HepG2 (cell line): ENCODE measurements around the gene CASP3. TPM values are rescaled to one million over a fixed set of nuclear protein-coding genes. Genes with fewer than 3 reads are reported as not detected.

Experiments
- ATAC-seq: fragments of 200-7000 bp; cut with Tn5 transposase; 3 replicates; pipeline ENCODE4 v1.9.1; 2020; ENCODE audit warnings: mild to moderate bottlenecking, moderate library complexity
- BruUV-seq: library from RNA; stranded (reverse); fragments of 400-500 nt; replicated peaks from 2 replicates; lab custom pipeline; 2021; lab: Mats Ljungman, UMichigan
- CTCF ChIA-PET: fragments of 300-600 bp; formaldehyde crosslinking; extraction: SDS; loops from one replicate; lab custom pipeline; 2021; ENCODE audit warnings: low total read pairs, inconsistent platforms, low intra/inter-chr PET ratio; lab: Yijun Ruan, JAX
- POLR2A ChIA-PET: fragments of 350-600 bp; sonication (Branson Sonifier 250); formaldehyde crosslinking; loops from one replicate; lab custom pipeline; 2020; ENCODE audit warnings: antibody characterized with exemption, inconsistent platforms; lab: Yijun Ruan, JAX
- DNase-seq: peaks from one replicate; pipeline ENCODE4 v3.0.0-alpha.2; 2015; ENCODE audit warnings: low spot score
- FAIRE-seq: peaks from 3 replicates; lab custom pipeline; 2011; peaks lifted over from hg19 to GRCh38; lab: Jason Lieb, UNC
- H2AFZ ChIP-seq: one replicate; pipeline ENCODE4 v1.6.1; 2011; ENCODE audit warnings: low read length, inconsistent platforms
- H3K27ac ChIP-seq: fragments of 300-600 bp; 3 replicates; pipeline ENCODE4 v1.8.0; 2011; ENCODE audit warnings: mixed run types, mild to moderate bottlenecking, mixed read lengths, low read length, inconsistent platforms; ENCODE audit not compliant: insufficient read depth; ENCODE audit errors: extremely low read length
- H3K27me3 ChIP-seq, 2 experiments: fragments of 200-600 bp in 1 of 2; 2 replicates in 1 of 2; 3 replicates in 1 of 2; pipeline versions ENCODE4 v1.6.0 to v1.8.0; 2011; ENCODE audit warnings: low read length in 2 of 2, mild to moderate bottlenecking in 2 of 2, moderate library complexity in 2 of 2, inconsistent platforms in 1 of 2; ENCODE audit not compliant: insufficient read depth in 2 of 2, control insufficient read depth in 1 of 2
- H3K36me3 ChIP-seq, 2 experiments: fragments of 200-600 bp in 1 of 2; replicated peaks in 1 of 2; 2 replicates in 1 of 2; 3 replicates in 1 of 2; pipeline versions ENCODE4 v1.5.1 to v1.8.0; 2011; ENCODE audit warnings: low read length in 2 of 2, inconsistent platforms in 1 of 2; ENCODE audit not compliant: insufficient read depth in 2 of 2, control insufficient read depth in 1 of 2
- H3K4me1 ChIP-seq: 2 replicates; pipeline ENCODE4 v1.5.1; 2012; ENCODE audit warnings: low read length, inconsistent platforms; ENCODE audit not compliant: insufficient read depth
- H3K4me2 ChIP-seq: 2 replicates; pipeline ENCODE4 v1.6.0; 2011; ENCODE audit warnings: low read depth, low read length, inconsistent platforms
- H3K4me3 ChIP-seq, 3 experiments: fragments of 200-600 bp in 1 of 3; sonication (generic), shearing (Covaris generic) in 1 of 3; replicated peaks in 1 of 3; 2 replicates each; pipeline ENCODE4 v1.5.1; 2011 to 2016; ENCODE audit warnings: low read length in 3 of 3, inconsistent platforms in 2 of 3, low read depth in 2 of 3, mild to moderate bottlenecking in 2 of 3, control low read depth in 1 of 3, mixed read lengths in 1 of 3; ENCODE audit not compliant: insufficient read depth in 1 of 3
- H3K79me2 ChIP-seq: one replicate; pipeline ENCODE4 v1.6.1; 2011; ENCODE audit warnings: low read length, inconsistent platforms; ENCODE audit not compliant: insufficient read depth
- H3K9ac ChIP-seq: 2 replicates; pipeline ENCODE4 v1.6.0; 2011; ENCODE audit warnings: mild to moderate bottlenecking, low read depth, low read length, inconsistent platforms; ENCODE audit not compliant: insufficient read depth
- H3K9me3 ChIP-seq: 2 replicates; pipeline ENCODE4 v1.5.1; 2012; ENCODE audit warnings: mild to moderate bottlenecking, low read length
- H4K20me1 ChIP-seq: 2 replicates; pipeline ENCODE4 v1.6.0; 2011; ENCODE audit warnings: inconsistent platforms, mild to moderate bottlenecking, low read length, moderate library complexity; ENCODE audit not compliant: insufficient read depth
- CCAR2 ChIP-seq: fragments of 200-400 bp; formaldehyde crosslinking; optimal IDR thresholded peaks from 2 replicates; pipeline ENCODE3; 2018; ENCODE audit warnings: low read depth, mild to moderate bottlenecking, low read length, moderate library complexity
- NFKBIZ ChIP-seq: IDR thresholded peaks from 2 replicates; pipeline ENCODE4 v1.6.1; 2018; ENCODE audit warnings: missing genetic modification reagents, missing compliant biosample characterization
- YEATS4 ChIP-seq: sonication (generic); formaldehyde crosslinking; IDR thresholded peaks from 2 replicates; pipeline ENCODE4 v1.4.0; 2020; ENCODE audit warnings: missing genetic modification reagents, borderline replicate concordance
- YY1 ChIP-seq: IDR thresholded peaks from 2 replicates; pipeline ENCODE4 v1.6.1; 2011; ENCODE audit warnings: low read length, low read depth, moderate library complexity, mild to moderate bottlenecking; ENCODE audit not compliant: insufficient read depth, insufficient replicate concordance
- WGBS: methylation state at CpG from one replicate; pipeline ENCODE4 v1.1.6; 2017; ENCODE audit warnings: low lambda C conversion rate; 5-methylcytosine and 5-hydroxymethylcytosine counted together
- in situ Hi-C: cut with HindIII; loops from 2 replicates; pipeline ENCODE4 v1.10.0; 2017; ENCODE audit warnings: low pct_unique_long_range_greater_than_20kb; ENCODE audit not compliant: extremely low pct_ligation_motif_present
- intact Hi-C: fragments of 100-400 bp; cut with micrococcal nuclease; formaldehyde crosslinking; loops from one replicate; pipeline ENCODE4 v1.10.0; 2022; ENCODE audit not compliant: unreplicated experiment
- polyA plus RNA-seq, 8 experiments: library from polyadenylated mRNA; depleted of rRNA in 3 of 8; stranded (reverse) in 7 of 8; unstranded in 1 of 8; fragments of >200 nt; fragmentation: Illumina TruSeq in 4 of 8; extraction: Trizol in 4 of 8; gene quantifications; 2 replicates each; pipeline versions ENCODE4 v1.2.1 to v1.2.3, GENCODE V29; 2011 to 2016; ENCODE audit warnings: low read depth in 4 of 8, missing spikeins in 1 of 8, mixed read lengths in 1 of 8; ENCODE audit not compliant: insufficient read depth in 1 of 8
- total RNA-seq, 5 experiments: library from RNA; depleted of rRNA; stranded (reverse); fragments of >200 nt; fragmentation: Illumina TruSeq; extraction: Trizol; gene quantifications; 2 replicates each; pipeline ENCODE4 v1.2.3, GENCODE V29; 2016; ENCODE audit warnings: low read depth in 1 of 5
- TF ChIP-seq, protein P1 (sequence below): sonication (generic); formaldehyde crosslinking; IDR thresholded peaks from 2 replicates; pipeline ENCODE4 v1.5.0; 2020; ENCODE audit warnings: missing genetic modification reagents
- TF ChIP-seq, protein P2 (sequence below): sonication (generic); formaldehyde crosslinking; IDR thresholded peaks from 2 replicates; pipeline ENCODE4 v1.8.1; 2023; ENCODE audit warnings: mild to moderate bottlenecking, missing genetic modification reagents, borderline replicate concordance
- TF ChIP-seq, protein P3 (sequence below): sonication (generic); formaldehyde crosslinking; conservative IDR thresholded peaks from 2 replicates; pipeline ENCODE4 v1.8.0; 2022; ENCODE audit warnings: low read depth, missing genetic modification reagents

CASP3 gene
- total and polyA plus RNA-seq, 2 of the 13 experiments (the other 11 are each of a cell fraction or from before 2014, with no cell fraction given): 26.0 to 77.8 TPM

DNA sequence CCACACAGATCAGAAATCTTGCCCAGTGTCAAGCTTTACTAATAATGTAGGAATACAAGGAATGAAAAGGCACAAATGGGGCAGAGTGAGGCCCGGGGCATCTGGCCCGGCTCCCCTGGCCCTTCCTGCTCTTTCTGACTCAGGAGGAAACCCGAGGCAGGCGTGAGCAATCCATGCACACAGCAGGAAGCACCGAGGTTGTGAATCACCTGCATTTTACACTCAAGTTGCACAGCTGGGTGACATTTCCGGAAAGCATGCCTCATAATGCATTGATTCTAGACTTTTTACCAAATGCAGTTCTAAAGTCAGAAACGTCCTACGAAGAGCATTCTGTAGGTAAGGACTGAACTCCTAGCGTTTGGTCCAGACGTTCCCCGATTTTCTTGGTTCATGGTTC is 39.2 kb upstream of the CASP3 start (continued):
- TF ChIP-seq YEATS4 (CRISPR knock-in tag) (no peak), NFKBIZ (CRISPR knock-in tag) (no peak)
- TF ChIP-seq, protein P1, sequence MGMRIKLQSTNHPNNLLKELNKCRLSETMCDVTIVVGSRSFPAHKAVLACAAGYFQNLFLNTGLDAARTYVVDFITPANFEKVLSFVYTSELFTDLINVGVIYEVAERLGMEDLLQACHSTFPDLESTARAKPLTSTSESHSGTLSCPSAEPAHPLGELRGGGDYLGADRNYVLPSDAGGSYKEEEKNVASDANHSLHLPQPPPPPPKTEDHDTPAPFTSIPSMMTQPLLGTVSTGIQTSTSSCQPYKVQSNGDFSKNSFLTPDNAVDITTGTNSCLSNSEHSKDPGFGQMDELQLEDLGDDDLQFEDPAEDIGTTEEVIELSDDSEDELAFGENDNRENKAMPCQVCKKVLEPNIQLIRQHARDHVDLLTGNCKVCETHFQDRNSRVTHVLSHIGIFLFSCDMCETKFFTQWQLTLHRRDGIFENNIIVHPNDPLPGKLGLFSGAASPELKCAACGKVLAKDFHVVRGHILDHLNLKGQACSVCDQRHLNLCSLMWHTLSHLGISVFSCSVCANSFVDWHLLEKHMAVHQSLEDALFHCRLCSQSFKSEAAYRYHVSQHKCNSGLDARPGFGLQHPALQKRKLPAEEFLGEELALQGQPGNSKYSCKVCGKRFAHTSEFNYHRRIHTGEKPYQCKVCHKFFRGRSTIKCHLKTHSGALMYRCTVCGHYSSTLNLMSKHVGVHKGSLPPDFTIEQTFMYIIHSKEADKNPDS (CRISPR knock-in tag): no peak
- TF ChIP-seq, protein P2, sequence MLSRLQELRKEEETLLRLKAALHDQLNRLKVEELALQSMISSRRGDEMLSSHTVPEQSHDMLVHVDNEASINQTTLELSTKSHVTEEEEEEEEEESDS (CRISPR knock-in tag): no peak

DNA sequence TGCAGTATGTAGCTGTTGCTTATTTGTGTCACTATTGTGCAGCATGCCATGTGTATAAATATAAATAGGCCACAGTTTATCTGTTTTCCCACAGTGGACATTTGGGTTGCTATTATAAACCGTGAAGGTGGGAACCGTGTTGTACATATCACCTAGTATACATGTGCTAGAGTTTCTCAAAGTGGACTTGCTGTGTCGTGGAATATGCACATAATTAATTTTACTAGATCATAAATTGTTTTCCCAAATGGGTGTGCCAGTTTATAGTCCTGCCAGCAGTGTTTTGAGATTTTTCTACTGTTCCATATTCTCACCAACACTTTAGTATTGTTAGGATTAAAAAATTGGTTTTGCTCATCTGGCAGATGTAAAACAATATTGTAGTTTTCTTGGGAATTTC is 38.8 kb upstream of the CASP3 start:
- TF ChIP-seq CCAR2 (no peak), YY1 (no peak)
- TF ChIP-seq, protein P3, sequence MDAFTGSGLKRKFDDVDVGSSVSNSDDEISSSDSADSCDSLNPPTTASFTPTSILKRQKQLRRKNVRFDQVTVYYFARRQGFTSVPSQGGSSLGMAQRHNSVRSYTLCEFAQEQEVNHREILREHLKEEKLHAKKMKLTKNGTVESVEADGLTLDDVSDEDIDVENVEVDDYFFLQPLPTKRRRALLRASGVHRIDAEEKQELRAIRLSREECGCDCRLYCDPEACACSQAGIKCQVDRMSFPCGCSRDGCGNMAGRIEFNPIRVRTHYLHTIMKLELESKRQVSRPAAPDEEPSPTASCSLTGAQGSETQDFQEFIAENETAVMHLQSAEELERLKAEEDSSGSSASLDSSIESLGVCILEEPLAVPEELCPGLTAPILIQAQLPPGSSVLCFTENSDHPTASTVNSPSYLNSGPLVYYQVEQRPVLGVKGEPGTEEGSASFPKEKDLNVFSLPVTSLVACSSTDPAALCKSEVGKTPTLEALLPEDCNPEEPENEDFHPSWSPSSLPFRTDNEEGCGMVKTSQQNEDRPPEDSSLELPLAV (CRISPR knock-in tag): no peak
- H4K20me1 ChIP-seq: no peaks in the 10 kb centered on the region
- intact Hi-C loops: no loop called here
- H3K4me1 ChIP-seq: no peaks in the 10 kb centered on the region
- POLR2A ChIA-PET: no interaction called here
- H3K27ac ChIP-seq: no peak overlapping the region
- H3K27me3 ChIP-seq: no peaks in the 10 kb centered on the region; a peak in 1 of 5 replicates
- H3K9me3 ChIP-seq: no peaks in the 10 kb centered on the region
- CTCF ChIA-PET: no interaction called here
- H3K79me2 ChIP-seq: no peaks in the 10 kb centered on the region
- H3K4me2 ChIP-seq: no peak overlapping the region
- ATAC-seq (no peak), FAIRE-seq (no peak), DNase-seq (no peak)
- no peak overlapping the region for H2AFZ ChIP-seq
- BruUV-seq: no TSS peak
- H3K9ac ChIP-seq: no peak overlapping the region
- 65% methylated on average over 3 of the region's 3 CpGs for WGBS
- in situ Hi-C loops: no loop called here
- H3K36me3 ChIP-seq: no peaks in the 10 kb centered on the region; a peak in 2 of 5 replicates
- H3K4me3 ChIP-seq: no peak overlapping the region
